Stomach smooth muscle (tissue), 2 donors: ENCODE measurements around the gene C11orf52.

ENCODE experiments used
- H3K27ac ChIP-seq: one replicate; pipeline ENCODE4 v1.7.0; 2013; ENCODE audit warnings: mild to moderate bottlenecking, low read length, inconsistent platforms
- H3K27me3 ChIP-seq, 2 donors: one replicate each; pipeline ENCODE4 v1.7.0; 2013; ENCODE audit warnings: low read length in 2 of 2; ENCODE audit not compliant: insufficient read depth in 2 of 2, control insufficient read depth in 1 of 2
- H3K36me3 ChIP-seq, 2 donors: one replicate each; pipeline ENCODE4 v1.7.0; 2013; ENCODE audit warnings: low read length in 2 of 2; ENCODE audit not compliant: control insufficient read depth in 2 of 2, insufficient read depth in 2 of 2
- H3K4me1 ChIP-seq: one replicate; pipeline ENCODE4 v1.7.0; 2013; ENCODE audit warnings: low read length; ENCODE audit not compliant: control insufficient read depth, insufficient read depth
- H3K4me3 ChIP-seq, 2 donors: one replicate each; pipeline ENCODE4 v1.7.0; 2013; ENCODE audit warnings: low read length in 2 of 2
- H3K9ac ChIP-seq, 2 donors: one replicate each; pipeline ENCODE4 v1.7.0; 2013; ENCODE audit warnings: low read length in 2 of 2, mild to moderate bottlenecking in 1 of 2
- H3K9me3 ChIP-seq, 2 donors: one replicate each; pipeline ENCODE4 v1.7.0; 2013; ENCODE audit warnings: low read length in 2 of 2; ENCODE audit not compliant: control insufficient read depth in 2 of 2
- donor health status: healthy.
- donor health status: Pancreatic carcinoma.

Gene C11orf52

DNA sequence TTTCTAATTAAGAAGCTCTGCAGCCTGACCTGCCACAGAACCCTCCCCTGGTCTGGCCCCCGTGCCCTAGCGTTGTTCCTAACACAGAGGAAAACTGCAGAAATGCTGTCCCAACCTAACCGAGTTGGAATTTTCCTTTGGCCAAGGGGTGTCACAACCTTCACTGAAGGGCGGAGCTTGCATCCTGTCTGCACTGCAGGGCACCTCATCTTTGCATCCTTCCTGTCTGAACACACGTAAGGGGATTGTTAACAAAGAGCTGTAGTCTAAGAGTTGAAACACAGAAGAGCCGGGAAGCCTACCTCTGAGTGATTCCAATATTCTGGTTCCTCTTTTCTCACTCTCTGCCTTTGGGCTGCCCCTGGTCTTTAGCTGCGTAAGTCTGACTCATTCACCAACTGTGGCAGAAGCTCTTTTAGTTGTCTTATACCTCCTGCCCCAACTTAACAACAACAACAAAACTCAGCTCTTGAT is 20.0 kb downstream of the C11orf52 start:
- no peaks in the 10 kb centered on the region for H3K27me3 ChIP-seq
- H3K36me3 ChIP-seq = peaks cover 0 to 2% of the 10 kb centered on the region in 2 donors
- peaks cover 48% of the 10 kb centered on the region for H3K4me1 ChIP-seq
- no peaks in the 10 kb centered on the region for H3K9me3 ChIP-seq
- H3K9ac ChIP-seq = peak overlapping the region; percentile 76 to 80
- H3K4me3 ChIP-seq = peak overlapping the region; percentile 86 to 88
- peak overlapping the region; percentile 84 for H3K27ac ChIP-seq

DNA sequence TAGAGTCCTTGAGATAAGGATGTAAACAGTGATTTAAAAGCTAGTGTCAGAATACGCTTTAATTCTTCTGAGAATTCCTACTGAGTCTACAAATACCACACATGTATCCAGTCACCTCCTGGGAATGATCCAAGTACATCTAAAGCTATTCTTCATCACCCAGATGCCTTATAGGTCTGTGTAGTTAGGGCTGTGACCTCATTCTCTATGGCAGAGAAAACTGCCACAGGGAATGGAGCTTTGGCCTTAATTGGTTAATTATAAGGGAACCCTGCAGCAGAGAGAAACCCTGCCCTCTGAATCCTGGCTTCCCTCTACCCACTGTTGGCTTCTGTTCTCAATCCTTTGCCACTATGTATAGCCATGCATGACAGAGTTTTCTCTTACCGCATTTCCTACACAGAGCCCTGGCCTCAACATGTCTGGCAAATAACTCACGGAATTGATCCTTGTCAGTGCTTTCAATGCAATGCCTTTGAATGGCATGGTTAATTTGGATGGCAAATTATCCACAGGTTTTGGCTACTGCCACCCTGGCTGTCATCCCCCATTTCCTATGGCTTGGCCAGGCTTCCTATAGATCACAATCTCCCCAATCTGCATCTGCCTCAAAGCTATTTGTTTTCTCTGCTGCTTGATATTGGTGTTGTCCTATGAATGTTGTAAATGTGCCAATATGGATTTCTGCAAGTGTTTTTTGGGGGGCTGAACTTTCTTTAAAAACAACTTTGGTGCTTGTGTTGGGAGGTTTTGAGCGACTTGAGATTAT is 21.3 kb downstream of the C11orf52 start:
- H3K36me3 ChIP-seq = peaks cover 4 to 5% of the 10 kb centered on the region in 2 donors
- no peaks in the 10 kb centered on the region for H3K9me3 ChIP-seq
- peaks cover 45% of the 10 kb centered on the region for H3K4me1 ChIP-seq
- H3K27me3 ChIP-seq = no peaks in the 10 kb centered on the region
- peak overlapping the region; percentile 53 for H3K27ac ChIP-seq
- H3K9ac ChIP-seq = peak overlapping the region; percentile 6 to 53
- peak overlapping the region; percentile 31 to 40 for H3K4me3 ChIP-seq

DNA sequence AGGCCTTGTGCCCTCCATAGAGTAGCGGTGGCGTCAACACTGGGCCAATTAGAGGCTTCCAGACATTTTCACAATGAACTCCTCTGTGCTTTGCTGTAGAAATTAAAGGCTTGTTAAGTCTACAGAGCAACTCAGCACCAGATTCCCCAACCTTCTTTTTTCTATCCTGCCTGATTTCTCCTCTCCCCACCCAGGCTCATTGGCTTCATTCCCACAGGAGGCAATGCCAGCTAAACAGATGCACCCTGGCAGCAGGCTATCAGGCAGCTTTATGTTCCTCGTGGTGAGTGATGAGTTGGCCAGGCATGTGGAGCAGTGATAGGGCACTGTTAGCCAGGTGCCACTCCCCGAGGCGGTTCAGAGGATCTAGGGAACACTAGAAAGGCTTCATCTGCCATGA is 23.2 kb downstream of the C11orf52 start:
- Histone ChIP-seq H3K9ac (no peak overlapping the region), H3K9me3 (no peaks in the 10 kb centered on the region), H3K4me3 (no peak overlapping the region), H3K27ac (peak overlapping the region; percentile 31), H3K27me3 (no peaks in the 10 kb centered on the region), H3K36me3 (peaks cover 4 to 5% of the 10 kb centered on the region in 2 donors), H3K4me1 (peaks cover 39% of the 10 kb centered on the region)

DNA sequence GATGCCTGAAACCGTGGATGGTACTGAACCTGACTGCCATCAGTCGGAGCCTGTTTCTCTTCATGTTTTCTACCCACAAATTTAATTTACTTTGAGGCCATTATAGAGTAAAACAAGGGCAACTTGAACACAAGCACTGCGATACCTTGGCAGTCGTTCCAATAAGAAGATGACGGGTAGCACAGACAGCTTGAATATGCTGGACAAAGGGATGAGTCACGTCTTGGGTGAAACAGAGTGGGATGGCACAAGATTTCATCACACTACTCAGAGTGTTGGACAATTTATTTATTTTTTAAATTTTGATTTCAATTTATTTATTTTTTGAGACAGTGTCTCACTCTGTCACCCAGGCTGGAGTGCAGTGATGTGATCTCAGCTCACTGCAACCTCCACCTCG is 24.1 kb downstream of the C11orf52 start:
- Histone ChIP-seq H3K4me1 (peaks cover 34% of the 10 kb centered on the region), H3K27ac (no peak overlapping the region), H3K36me3 (peaks cover 4 to 5% of the 10 kb centered on the region in 2 donors)

DNA sequence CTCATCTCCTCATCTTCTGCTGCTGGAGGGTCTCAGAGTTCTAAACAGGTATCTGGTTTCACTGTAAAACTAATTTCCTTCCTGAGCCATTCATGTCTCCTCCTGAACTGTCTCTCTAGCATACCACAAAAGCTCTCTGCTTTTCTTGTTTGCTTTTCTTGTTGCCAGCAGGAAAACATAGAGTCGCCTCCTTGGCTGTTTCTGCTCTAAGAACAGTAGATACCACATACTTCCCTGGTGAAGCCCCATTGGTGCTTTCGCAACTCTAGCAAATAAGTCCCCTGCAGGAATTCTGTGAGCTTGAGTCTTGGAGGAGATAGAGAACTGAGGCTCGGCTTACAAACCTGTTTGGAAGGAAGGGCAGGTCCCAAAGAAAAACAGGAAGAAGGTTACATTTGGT is 25.4 kb downstream of the C11orf52 start:
- H3K4me3 ChIP-seq = no peak overlapping the region
- no peaks in the 10 kb centered on the region for H3K9me3 ChIP-seq
- peaks cover 22% of the 10 kb centered on the region for H3K4me1 ChIP-seq
- H3K27ac ChIP-seq = peak overlapping the region; percentile 31
- no peak overlapping the region for H3K9ac ChIP-seq
- H3K27me3 ChIP-seq = no peaks in the 10 kb centered on the region
- peaks cover 4 to 5% of the 10 kb centered on the region in 2 donors for H3K36me3 ChIP-seq

More for the DNA sequence above, 24.1 kb downstream of the C11orf52 start:
- H3K27me3 ChIP-seq = no peaks in the 10 kb centered on the region
- no peak overlapping the region for H3K4me3 ChIP-seq
- no peak overlapping the region for H3K9ac ChIP-seq
- no peaks in the 10 kb centered on the region for H3K9me3 ChIP-seq

DNA sequence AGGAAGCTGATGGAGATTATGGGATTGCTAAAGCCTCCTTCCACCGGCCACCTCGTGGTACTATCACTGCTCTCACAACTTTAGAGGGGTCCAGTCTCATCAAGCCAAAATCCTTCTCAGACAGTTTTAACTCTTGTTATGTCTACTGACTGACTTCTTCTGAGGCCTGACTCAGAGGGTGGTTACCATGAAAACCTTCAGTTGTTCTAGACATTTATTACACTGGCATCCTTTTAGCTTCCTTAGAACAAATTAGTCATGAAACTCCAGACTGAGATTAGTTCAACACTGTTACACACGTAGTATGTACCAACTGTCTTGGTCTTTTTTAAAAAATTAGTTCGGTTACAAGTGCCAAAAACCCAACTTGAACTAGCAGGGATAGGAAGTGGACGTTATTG is 25.9 kb downstream of the C11orf52 start:
- H3K4me1 ChIP-seq = peaks cover 20% of the 10 kb centered on the region
- peak overlapping the region; percentile 31 for H3K27ac ChIP-seq
- peaks cover 4 to 5% of the 10 kb centered on the region in 2 donors for H3K36me3 ChIP-seq
- no peaks in the 10 kb centered on the region for H3K9me3 ChIP-seq
- no peak overlapping the region for H3K9ac ChIP-seq
- H3K27me3 ChIP-seq = no peaks in the 10 kb centered on the region
- no peak overlapping the region for H3K4me3 ChIP-seq

DNA sequence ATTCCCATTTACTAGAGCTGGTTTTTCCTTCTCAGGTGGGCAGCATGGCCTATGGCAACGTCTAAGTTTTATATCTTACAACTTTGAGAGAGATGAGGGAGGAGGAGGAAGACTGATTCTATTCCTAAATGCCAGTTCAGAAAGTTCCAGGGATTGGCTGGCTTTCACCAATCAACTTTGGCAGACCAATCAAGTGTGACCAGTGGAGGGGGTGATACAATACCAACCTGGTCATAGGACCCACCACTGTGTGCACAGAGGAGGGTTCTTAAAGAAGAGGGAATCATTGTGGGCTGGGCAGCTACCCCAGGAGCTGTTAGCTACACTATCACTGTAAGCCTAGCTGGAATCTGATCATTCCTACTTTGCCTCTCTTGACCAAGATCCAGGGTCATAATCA is 26.5 kb downstream of the C11orf52 start:
- Histone ChIP-seq H3K36me3 (peaks cover 4 to 5% of the 10 kb centered on the region in 2 donors), H3K9me3 (no peaks in the 10 kb centered on the region), H3K4me3 (no peak overlapping the region), H3K27ac (no peak overlapping the region), H3K4me1 (peaks cover 16% of the 10 kb centered on the region), H3K9ac (no peak overlapping the region), H3K27me3 (no peaks in the 10 kb centered on the region)

DNA sequence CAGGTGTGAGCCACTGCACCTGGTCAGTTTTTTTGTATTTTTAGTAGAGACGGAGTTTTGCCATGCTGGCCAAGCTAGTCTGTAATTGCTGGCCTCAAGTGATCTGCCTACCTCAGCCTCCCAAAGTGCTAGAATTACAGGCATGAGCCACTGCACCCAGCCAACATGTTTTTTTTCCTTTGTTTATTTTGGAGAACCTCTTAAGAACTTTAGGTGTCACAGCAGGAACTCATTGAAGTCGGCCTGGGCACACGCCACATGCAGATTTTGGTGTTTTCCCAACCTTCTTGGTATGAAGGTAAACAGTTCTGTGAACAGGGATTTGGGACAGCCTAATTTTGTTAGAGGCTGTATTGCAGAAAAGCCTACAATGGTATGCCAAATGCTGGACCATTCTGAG is 27.8 kb downstream of the C11orf52 start:
- Histone ChIP-seq H3K9me3 (no peaks in the 10 kb centered on the region), H3K4me3 (no peak overlapping the region), H3K36me3 (peaks cover 4 to 5% of the 10 kb centered on the region in 2 donors), H3K9ac (no peak overlapping the region), H3K27me3 (no peaks in the 10 kb centered on the region), H3K27ac (no peak overlapping the region), H3K4me1 (peaks cover 11% of the 10 kb centered on the region)

DNA sequence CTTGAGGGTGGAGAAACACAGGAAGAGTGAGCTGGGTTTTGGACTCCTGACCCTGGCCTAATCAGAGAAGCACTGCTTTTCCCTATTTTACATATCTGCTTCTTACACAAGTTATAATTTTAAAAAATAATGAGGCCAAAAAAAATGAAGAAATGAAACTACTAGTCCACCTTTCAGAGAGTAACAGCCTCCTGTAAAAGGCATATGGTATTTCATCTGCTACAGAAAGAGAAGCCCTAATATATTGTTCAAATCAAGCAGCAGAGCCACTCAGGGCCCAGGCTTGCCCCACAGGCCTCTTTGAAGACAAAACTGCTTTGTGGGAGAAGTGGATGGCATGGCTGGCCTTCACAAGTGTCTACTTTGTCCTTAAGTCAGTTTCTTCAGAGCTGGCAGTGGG is 28.4 kb downstream of the C11orf52 start:
- Histone ChIP-seq H3K4me1 (peaks cover 5% of the 10 kb centered on the region), H3K36me3 (peaks cover 4 to 5% of the 10 kb centered on the region in 2 donors), H3K9ac (no peak overlapping the region), H3K9me3 (no peaks in the 10 kb centered on the region), H3K27me3 (no peaks in the 10 kb centered on the region), H3K27ac (no peak overlapping the region), H3K4me3 (no peak overlapping the region)

DNA sequence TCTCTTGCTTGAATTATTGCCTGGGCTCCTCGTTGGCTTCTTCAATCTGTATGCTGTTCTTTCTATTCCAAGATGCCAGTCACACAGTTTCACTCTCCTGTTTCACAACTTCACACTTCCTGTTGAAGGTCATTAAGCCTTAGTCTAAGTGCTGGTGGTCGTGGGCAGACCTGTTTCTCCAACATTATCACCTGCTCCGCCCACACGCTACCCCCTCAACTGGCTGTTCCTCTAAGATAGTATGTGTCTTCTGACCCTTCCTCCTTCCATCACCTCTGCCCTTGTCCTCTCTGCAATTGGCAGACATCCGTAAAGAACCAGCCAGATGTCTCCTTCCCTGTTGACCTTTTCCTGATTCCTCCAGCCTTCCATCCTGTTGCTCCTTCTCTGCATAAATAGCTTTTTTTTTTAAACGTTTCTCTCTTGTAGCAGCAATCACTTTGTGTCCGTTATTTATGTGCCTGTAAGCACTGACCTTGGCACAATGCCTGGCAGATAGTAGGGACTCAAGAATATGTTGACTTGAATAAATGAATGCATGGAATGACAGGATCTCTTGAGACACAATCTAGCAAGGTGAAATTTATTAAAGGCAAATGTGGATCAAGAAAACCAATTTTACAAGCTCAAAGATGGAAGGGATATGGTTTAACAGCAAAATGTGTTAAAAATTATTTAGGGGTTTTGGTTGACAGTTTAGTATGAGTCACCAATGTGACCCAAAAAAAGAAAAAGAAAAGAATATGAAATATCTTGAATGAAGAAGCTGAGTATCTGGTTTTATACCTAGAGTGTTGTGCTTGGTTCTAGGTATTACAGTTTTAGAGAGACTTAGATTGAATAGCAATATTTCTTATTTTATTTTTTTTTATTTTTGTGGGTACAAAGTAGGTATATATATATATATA is 31.1 kb downstream of the C11orf52 start:
- Histone ChIP-seq H3K9ac (no peak overlapping the region), H3K4me3 (no peak overlapping the region), H3K4me1 (peaks cover 5% of the 10 kb centered on the region), H3K9me3 (no peaks in the 10 kb centered on the region), H3K27ac (no peak overlapping the region), H3K27me3 (no peaks in the 10 kb centered on the region), H3K36me3 (peaks cover 0 to under 1% of the 10 kb centered on the region in 2 donors)
